Measurements from ENCODE around the gene TNFAIP8. TPM values are rescaled to one million over a fixed set of nuclear protein-coding genes. Genes with fewer than 3 reads are reported as not detected.

The TNFAIP8 gene
- total RNA-seq, 1 donor from 2014 or later = 3.2 TPM

- Histone ChIP-seq H3K36me3 (peaks cover 8% of the 10 kb centered on the region), H3K4me1 (peaks cover 51% of the 10 kb centered on the region), H3K27ac (replicated peaks) (no peak overlapping the region), H3K4me3 (no peak overlapping the region), H3K27me3 (ENCODE audit: low read depth) (no peaks in the 10 kb centered on the region), H3K9me3 (replicated peaks) (no peaks in the 10 kb centered on the region)
- intact Hi-C loops (cut with micrococcal nuclease) = no loop called here
- no peak for DNase-seq
- no peak for TF ChIP-seq CTCF (IDR thresholded peaks at IDR 0.05; ENCODE audit: borderline replicate concordance)
These were observed 33.6 kb downstream of the TNFAIP8 start for GRCh38 chr5:119389288-119390030.

- H3K4me1 ChIP-seq = peaks cover 47% of the 10 kb centered on the region
These were observed 34.6 kb downstream of the TNFAIP8 start for GRCh38 chr5:119390404-119390803.

GRCh38 chr5:119393201-119393691, 37.4 kb downstream of the TNFAIP8 start:
- DNase-seq = no peak
- no peaks in the 10 kb centered on the region for H3K27me3 ChIP-seq (ENCODE audit: low read depth)
- intact Hi-C loops (cut with micrococcal nuclease) = no loop called here
- peaks cover 8% of the 10 kb centered on the region for H3K36me3 ChIP-seq
- no peaks in the 10 kb centered on the region for H3K9me3 ChIP-seq (replicated peaks)
- H3K4me1 ChIP-seq = peaks cover 22% of the 10 kb centered on the region
- TF ChIP-seq CTCF (IDR thresholded peaks at IDR 0.05; ENCODE audit: borderline replicate concordance) = no peak
- H3K27ac ChIP-seq (replicated peaks) = no peak overlapping the region
- no peak overlapping the region for H3K4me3 ChIP-seq

More at GRCh38 chr5:119390404-119390803, 34.6 kb downstream of the TNFAIP8 start:
- H3K4me3 ChIP-seq = no peak overlapping the region
- DNase-seq = no peak
- H3K36me3 ChIP-seq = peaks cover 8% of the 10 kb centered on the region
- no peaks in the 10 kb centered on the region for H3K9me3 ChIP-seq (replicated peaks)
- no peak for TF ChIP-seq CTCF (IDR thresholded peaks at IDR 0.05; ENCODE audit: borderline replicate concordance)
- H3K27ac ChIP-seq (replicated peaks) = no peak overlapping the region
- no peaks in the 10 kb centered on the region for H3K27me3 ChIP-seq (ENCODE audit: low read depth)
- intact Hi-C loops (cut with micrococcal nuclease) = no loop called here

GRCh38 chr5:119393746-119394145, 37.9 kb downstream of the TNFAIP8 start:
- TF ChIP-seq CTCF (IDR thresholded peaks at IDR 0.05; ENCODE audit: borderline replicate concordance) = no peak
- H3K36me3 ChIP-seq = peaks cover 8% of the 10 kb centered on the region
- H3K4me1 ChIP-seq = peaks cover 22% of the 10 kb centered on the region
- no peak for DNase-seq
- no peaks in the 10 kb centered on the region for H3K27me3 ChIP-seq (ENCODE audit: low read depth)
- no peaks in the 10 kb centered on the region for H3K9me3 ChIP-seq (replicated peaks)
- intact Hi-C loops (cut with micrococcal nuclease) = no loop called here
- no peak overlapping the region for H3K4me3 ChIP-seq
- no peak overlapping the region for H3K27ac ChIP-seq (replicated peaks)

GRCh38 chr5:119395080-119395836, 39.4 kb downstream of the TNFAIP8 start:
- DNase-seq = no peak
- TF ChIP-seq CTCF (IDR thresholded peaks at IDR 0.05; ENCODE audit: borderline replicate concordance) = no peak
- H3K9me3 ChIP-seq (replicated peaks) = no peaks in the 10 kb centered on the region
- no peaks in the 10 kb centered on the region for H3K27me3 ChIP-seq (ENCODE audit: low read depth)
- intact Hi-C loops (cut with micrococcal nuclease) = no loop called here
- peaks cover 8% of the 10 kb centered on the region for H3K36me3 ChIP-seq
- no peak overlapping the region for H3K4me3 ChIP-seq
- H3K27ac ChIP-seq (replicated peaks) = no peak overlapping the region
- H3K4me1 ChIP-seq = peaks cover 12% of the 10 kb centered on the region

All from left ventricle myocardium inferior (tissue), 1 donor.